ENCODE data around the gene AATK.

DNA sequence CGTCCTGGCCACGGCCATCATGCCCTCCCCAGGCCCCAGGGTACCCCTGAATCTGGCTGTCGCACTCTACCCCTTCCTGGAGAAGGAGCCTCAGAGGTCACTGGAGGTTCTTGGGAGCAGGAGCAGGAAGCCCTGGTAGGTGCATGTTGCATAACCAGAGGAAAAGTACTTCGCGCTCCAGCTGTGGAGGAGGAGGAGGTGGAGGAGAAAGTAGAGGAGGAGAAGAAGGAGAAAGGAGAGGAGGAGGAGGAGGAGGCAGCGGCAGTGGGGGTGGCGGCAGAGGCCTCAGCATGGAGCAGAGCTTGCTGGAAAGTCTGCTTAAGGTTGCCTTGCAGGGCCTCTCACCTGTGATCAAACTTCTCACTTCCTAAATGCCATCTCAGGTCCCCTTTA lies 69.3 kb downstream of the AATK start:
- TF ChIP-seq MYNN (CRISPR knock-in tag; IDR thresholded peaks at IDR 0.05; ENCODE audit: low read depth), result no peak
- no peak for TF ChIP-seq CC2D1A (CRISPR knock-in tag; IDR thresholded peaks at IDR 0.05)
- TF ChIP-seq, protein P1, sequence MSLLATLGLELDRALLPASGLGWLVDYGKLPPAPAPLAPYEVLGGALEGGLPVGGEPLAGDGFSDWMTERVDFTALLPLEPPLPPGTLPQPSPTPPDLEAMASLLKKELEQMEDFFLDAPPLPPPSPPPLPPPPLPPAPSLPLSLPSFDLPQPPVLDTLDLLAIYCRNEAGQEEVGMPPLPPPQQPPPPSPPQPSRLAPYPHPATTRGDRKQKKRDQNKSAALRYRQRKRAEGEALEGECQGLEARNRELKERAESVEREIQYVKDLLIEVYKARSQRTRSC (CRISPR knock-in tag; IDR thresholded peaks at IDR 0.05; ENCODE audit: low read depth), result no peak
- no peak for TF ChIP-seq ZNF670 (CRISPR knock-in tag; IDR thresholded peaks at IDR 0.05; ENCODE audit: borderline replicate concordance)
- TF ChIP-seq PTBP1 (IDR thresholded peaks at IDR 0.05; ENCODE audit: low read depth, low read length, poor library complexity, severe bottlenecking), result no peak
- TF ChIP-seq, protein P2, sequence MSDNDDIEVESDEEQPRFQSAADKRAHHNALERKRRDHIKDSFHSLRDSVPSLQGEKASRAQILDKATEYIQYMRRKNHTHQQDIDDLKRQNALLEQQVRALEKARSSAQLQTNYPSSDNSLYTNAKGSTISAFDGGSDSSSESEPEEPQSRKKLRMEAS (IDR thresholded peaks at IDR 0.05), result no peak
- no peak for TF ChIP-seq FIP1L1 (IDR thresholded peaks at IDR 0.05; ENCODE audit: borderline replicate concordance, insufficient read depth, low read depth, low read length)
- TF ChIP-seq NR1H2 (CRISPR knock-in tag; IDR thresholded peaks at IDR 0.05; ENCODE audit: borderline replicate concordance, low read depth), result no peak

Data from HepG2 (cell line).